HG03025 (cell line): Measurements from ENCODE around the gene NXPE2.

Experiments used
- ATAC-seq: cut with Tn5 transposase; IDR thresholded peaks from one replicate; pipeline ENCODE4 v1.9.1; 2021; ENCODE audit warnings: mild to moderate bottlenecking, moderate library complexity; ENCODE audit not compliant: unreplicated experiment, low FRiP score

Gene NXPE2

GRCh38 chr11:114736806-114737205 lies 58.5 kb downstream of the NXPE2 start:
- ATAC-seq: no peak

- ATAC-seq: peak; percentile 59
Measured at GRCh38 chr11:114738954-114739353, 60.6 kb downstream of the NXPE2 start.

GRCh38 chr11:114745150-114745671 lies 66.9 kb downstream of the NXPE2 start:
- ATAC-seq: no peak

GRCh38 chr11:114746013-114746412 lies 67.7 kb downstream of the NXPE2 start:
- ATAC-seq: no peak
